ENCODE measurements around the gene MLXIP.

DNA sequence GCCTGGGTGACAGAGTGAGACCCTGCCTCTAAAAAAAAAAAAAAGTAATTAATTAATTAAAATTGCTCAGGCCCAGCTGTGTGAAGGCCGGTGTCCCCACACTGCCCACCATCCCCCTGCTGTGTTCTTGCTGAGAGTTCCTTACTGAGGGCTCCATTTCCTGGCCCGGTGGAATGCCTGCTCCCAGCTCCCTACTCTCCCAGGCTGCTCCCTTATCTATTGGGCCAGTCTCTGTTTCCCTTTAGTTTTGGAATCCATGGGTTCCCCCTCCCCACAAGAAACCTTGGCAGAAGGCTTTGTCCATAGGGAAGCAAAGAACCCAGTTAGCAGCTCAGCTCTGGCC is 19.0 kb downstream of the MLXIP start:
- TF ChIP-seq EZH2 (IDR thresholded peaks at IDR 0.05; ENCODE audit: low read depth, unreplicated experiment) (no peak), JUNB (IDR thresholded peaks at IDR 0.05; ENCODE audit: unreplicated experiment) (no peak), STAT1 (IDR thresholded peaks at IDR 0.05; ENCODE audit: unreplicated experiment) (no peak), EZH2phosphoT487 (IDR thresholded peaks at IDR 0.05; ENCODE audit: unreplicated experiment) (no peak), ZNF331 (CRISPR knock-in tag; IDR thresholded peaks at IDR 0.05; ENCODE audit: low read depth) (no peak), POLR2AphosphoS5 (IDR thresholded peaks at IDR 0.05; ENCODE audit: low read depth) (no peak), CREB1 (CRISPR knock-in tag; IDR thresholded peaks at IDR 0.05; ENCODE audit: low read depth) (no peak), ZNF114 (CRISPR knock-in tag; IDR thresholded peaks at IDR 0.05) (no peak), NANOG (IDR thresholded peaks at IDR 0.05; ENCODE audit: borderline replicate concordance) (no peak)
- TF ChIP-seq, protein P1, sequence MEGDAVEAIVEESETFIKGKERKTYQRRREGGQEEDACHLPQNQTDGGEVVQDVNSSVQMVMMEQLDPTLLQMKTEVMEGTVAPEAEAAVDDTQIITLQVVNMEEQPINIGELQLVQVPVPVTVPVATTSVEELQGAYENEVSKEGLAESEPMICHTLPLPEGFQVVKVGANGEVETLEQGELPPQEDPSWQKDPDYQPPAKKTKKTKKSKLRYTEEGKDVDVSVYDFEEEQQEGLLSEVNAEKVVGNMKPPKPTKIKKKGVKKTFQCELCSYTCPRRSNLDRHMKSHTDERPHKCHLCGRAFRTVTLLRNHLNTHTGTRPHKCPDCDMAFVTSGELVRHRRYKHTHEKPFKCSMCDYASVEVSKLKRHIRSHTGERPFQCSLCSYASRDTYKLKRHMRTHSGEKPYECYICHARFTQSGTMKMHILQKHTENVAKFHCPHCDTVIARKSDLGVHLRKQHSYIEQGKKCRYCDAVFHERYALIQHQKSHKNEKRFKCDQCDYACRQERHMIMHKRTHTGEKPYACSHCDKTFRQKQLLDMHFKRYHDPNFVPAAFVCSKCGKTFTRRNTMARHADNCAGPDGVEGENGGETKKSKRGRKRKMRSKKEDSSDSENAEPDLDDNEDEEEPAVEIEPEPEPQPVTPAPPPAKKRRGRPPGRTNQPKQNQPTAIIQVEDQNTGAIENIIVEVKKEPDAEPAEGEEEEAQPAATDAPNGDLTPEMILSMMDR (conservative IDR thresholded peaks at IDR 0.05; ENCODE audit: low read depth in 2 of 2), result no peak
- TF ChIP-seq, protein P2, sequence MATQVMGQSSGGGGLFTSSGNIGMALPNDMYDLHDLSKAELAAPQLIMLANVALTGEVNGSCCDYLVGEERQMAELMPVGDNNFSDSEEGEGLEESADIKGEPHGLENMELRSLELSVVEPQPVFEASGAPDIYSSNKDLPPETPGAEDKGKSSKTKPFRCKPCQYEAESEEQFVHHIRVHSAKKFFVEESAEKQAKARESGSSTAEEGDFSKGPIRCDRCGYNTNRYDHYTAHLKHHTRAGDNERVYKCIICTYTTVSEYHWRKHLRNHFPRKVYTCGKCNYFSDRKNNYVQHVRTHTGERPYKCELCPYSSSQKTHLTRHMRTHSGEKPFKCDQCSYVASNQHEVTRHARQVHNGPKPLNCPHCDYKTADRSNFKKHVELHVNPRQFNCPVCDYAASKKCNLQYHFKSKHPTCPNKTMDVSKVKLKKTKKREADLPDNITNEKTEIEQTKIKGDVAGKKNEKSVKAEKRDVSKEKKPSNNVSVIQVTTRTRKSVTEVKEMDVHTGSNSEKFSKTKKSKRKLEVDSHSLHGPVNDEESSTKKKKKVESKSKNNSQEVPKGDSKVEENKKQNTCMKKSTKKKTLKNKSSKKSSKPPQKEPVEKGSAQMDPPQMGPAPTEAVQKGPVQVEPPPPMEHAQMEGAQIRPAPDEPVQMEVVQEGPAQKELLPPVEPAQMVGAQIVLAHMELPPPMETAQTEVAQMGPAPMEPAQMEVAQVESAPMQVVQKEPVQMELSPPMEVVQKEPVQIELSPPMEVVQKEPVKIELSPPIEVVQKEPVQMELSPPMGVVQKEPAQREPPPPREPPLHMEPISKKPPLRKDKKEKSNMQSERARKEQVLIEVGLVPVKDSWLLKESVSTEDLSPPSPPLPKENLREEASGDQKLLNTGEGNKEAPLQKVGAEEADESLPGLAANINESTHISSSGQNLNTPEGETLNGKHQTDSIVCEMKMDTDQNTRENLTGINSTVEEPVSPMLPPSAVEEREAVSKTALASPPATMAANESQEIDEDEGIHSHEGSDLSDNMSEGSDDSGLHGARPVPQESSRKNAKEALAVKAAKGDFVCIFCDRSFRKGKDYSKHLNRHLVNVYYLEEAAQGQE (IDR thresholded peaks at IDR 0.05; ENCODE audit: unreplicated experiment), result no peak
- TF ChIP-seq, protein P3, sequence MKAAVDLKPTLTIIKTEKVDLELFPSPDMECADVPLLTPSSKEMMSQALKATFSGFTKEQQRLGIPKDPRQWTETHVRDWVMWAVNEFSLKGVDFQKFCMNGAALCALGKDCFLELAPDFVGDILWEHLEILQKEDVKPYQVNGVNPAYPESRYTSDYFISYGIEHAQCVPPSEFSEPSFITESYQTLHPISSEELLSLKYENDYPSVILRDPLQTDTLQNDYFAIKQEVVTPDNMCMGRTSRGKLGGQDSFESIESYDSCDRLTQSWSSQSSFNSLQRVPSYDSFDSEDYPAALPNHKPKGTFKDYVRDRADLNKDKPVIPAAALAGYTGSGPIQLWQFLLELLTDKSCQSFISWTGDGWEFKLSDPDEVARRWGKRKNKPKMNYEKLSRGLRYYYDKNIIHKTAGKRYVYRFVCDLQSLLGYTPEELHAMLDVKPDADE (IDR thresholded peaks at IDR 0.05), result no peak
- TF ChIP-seq, protein P4, sequence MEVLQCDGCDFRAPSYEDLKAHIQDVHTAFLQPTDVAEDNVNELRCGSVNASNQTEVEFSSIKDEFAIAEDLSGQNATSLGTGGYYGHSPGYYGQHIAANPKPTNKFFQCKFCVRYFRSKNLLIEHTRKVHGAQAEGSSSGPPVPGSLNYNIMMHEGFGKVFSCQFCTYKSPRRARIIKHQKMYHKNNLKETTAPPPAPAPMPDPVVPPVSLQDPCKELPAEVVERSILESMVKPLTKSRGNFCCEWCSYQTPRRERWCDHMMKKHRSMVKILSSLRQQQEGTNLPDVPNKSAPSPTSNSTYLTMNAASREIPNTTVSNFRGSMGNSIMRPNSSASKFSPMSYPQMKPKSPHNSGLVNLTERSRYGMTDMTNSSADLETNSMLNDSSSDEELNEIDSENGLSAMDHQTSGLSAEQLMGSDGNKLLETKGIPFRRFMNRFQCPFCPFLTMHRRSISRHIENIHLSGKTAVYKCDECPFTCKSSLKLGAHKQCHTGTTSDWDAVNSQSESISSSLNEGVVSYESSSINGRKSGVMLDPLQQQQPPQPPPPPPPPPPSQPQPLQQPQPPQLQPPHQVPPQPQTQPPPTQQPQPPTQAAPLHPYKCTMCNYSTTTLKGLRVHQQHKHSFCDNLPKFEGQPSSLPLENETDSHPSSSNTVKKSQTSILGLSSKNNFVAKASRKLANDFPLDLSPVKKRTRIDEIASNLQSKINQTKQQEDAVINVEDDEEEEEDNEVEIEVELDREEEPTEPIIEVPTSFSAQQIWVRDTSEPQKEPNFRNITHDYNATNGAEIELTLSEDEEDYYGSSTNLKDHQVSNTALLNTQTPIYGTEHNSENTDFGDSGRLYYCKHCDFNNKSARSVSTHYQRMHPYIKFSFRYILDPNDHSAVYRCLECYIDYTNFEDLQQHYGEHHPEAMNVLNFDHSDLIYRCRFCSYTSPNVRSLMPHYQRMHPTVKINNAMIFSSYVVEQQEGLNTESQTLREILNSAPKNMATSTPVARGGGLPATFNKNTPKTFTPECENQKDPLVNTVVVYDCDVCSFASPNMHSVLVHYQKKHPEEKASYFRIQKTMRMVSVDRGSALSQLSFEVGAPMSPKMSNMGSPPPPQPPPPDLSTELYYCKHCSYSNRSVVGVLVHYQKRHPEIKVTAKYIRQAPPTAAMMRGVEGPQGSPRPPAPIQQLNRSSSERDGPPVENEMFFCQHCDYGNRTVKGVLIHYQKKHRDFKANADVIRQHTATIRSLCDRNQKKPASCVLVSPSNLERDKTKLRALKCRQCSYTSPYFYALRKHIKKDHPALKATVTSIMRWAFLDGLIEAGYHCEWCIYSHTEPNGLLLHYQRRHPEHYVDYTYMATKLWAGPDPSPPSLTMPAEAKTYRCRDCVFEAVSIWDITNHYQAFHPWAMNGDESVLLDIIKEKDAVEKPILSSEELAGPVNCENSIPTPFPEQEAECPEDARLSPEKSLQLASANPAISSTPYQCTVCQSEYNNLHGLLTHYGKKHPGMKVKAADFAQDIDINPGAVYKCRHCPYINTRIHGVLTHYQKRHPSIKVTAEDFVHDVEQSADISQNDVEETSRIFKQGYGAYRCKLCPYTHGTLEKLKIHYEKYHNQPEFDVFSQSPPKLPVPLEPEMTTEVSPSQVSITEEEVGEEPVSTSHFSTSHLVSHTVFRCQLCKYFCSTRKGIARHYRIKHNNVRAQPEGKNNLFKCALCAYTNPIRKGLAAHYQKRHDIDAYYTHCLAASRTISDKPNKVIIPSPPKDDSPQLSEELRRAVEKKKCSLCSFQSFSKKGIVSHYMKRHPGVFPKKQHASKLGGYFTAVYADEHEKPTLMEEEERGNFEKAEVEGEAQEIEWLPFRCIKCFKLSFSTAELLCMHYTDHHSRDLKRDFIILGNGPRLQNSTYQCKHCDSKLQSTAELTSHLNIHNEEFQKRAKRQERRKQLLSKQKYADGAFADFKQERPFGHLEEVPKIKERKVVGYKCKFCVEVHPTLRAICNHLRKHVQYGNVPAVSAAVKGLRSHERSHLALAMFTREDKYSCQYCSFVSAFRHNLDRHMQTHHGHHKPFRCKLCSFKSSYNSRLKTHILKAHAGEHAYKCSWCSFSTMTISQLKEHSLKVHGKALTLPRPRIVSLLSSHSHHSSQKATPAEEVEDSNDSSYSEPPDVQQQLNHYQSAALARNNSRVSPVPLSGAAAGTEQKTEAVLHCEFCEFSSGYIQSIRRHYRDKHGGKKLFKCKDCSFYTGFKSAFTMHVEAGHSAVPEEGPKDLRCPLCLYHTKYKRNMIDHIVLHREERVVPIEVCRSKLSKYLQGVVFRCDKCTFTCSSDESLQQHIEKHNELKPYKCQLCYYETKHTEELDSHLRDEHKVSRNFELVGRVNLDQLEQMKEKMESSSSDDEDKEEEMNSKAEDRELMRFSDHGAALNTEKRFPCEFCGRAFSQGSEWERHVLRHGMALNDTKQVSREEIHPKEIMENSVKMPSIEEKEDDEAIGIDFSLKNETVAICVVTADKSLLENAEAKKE (CRISPR knock-in tag; IDR thresholded peaks at IDR 0.05), result no peak
